ENCODE measurements around the gene MAPK14.

The MAPK14 gene

GRCh38 chr6:36040958-36041357, 13.3 kb downstream of the MAPK14 start:
- Histone ChIP-seq H3K4me2 (ENCODE audit: low read length) (no peak overlapping the region), H3K9me3 (ENCODE audit: low read length) (no peaks in the 10 kb centered on the region), H3K79me2 (ENCODE audit: insufficient read depth, low read length) (peaks cover 92% of the 10 kb centered on the region), H3K9ac (ENCODE audit: low read length) (no peak overlapping the region), H3K36me3 (ENCODE audit: insufficient read depth, low read length) (0 out of 2 replicates have a peak, but pooled peaks cover 3% of the 10 kb centered on the region), H3K27ac (ENCODE audit: low read depth, low read length, poor library complexity, severe bottlenecking) (no peak overlapping the region), H3K9me2 (ENCODE audit: low read depth, low read length) (no peaks in the 10 kb centered on the region), H4K20me1 (ENCODE audit: insufficient read depth, low read length) (no peaks in the 10 kb centered on the region), H3K27me3 (ENCODE audit: insufficient read depth, low read length) (no peaks in the 10 kb centered on the region), H3F3A (ENCODE audit: insufficient read depth, low read length) (no peaks in the 10 kb centered on the region), H3K4me3 (ENCODE audit: low read depth, low read length, poor library complexity, severe bottlenecking) (no peak overlapping the region), H3K4me1 (ENCODE audit: insufficient read depth, low read length, severe bottlenecking) (peaks cover 16% of the 10 kb centered on the region), H2AFZ (ENCODE audit: low read length) (no peak overlapping the region)
- TF ChIP-seq, protein P1, sequence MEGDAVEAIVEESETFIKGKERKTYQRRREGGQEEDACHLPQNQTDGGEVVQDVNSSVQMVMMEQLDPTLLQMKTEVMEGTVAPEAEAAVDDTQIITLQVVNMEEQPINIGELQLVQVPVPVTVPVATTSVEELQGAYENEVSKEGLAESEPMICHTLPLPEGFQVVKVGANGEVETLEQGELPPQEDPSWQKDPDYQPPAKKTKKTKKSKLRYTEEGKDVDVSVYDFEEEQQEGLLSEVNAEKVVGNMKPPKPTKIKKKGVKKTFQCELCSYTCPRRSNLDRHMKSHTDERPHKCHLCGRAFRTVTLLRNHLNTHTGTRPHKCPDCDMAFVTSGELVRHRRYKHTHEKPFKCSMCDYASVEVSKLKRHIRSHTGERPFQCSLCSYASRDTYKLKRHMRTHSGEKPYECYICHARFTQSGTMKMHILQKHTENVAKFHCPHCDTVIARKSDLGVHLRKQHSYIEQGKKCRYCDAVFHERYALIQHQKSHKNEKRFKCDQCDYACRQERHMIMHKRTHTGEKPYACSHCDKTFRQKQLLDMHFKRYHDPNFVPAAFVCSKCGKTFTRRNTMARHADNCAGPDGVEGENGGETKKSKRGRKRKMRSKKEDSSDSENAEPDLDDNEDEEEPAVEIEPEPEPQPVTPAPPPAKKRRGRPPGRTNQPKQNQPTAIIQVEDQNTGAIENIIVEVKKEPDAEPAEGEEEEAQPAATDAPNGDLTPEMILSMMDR (IDR thresholded peaks at IDR 0.05; ENCODE audit: low read length), result no peak
- TF ChIP-seq EZH2 (IDR thresholded peaks at IDR 0.05; ENCODE audit: borderline replicate concordance, low read length), result no peak

DNA sequence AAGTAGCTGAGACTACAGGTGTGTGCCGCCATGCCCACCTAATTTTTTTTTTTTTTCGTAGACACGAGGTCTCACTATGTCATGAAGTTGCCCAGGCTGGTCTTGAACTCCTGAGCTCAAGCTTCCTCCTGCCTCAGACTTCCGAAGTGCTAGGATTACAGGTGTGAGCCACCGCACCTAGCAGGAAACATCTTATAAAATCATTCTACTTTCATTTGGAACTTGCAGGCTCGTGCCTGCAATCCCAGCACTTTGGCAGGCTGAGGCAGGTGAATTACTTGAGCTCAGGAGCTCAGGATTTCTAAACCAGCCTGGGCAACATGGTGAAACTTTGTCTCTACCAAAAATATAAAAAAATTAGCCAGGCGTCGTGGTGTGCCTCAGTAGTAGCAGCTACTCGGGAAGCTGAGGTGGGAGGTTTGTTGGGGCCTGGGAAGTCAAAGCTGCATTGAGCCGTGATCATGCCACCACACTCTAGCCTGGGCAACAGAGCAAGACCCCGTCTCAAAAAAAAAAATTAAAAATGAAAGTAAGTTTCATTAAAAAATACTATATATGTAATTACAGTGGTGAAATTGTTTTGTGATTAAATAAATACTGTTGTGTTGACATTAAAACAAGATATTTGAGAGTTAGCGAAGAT, 15.1 kb downstream of the MAPK14 start:
- Histone ChIP-seq H3K4me1 (ENCODE audit: insufficient read depth, low read length, severe bottlenecking) (peaks cover 9% of the 10 kb centered on the region), H3K4me2 (ENCODE audit: low read length) (no peak overlapping the region), H3K27ac (ENCODE audit: low read depth, low read length, poor library complexity, severe bottlenecking) (no peak overlapping the region), H3K9me3 (ENCODE audit: low read length) (no peaks in the 10 kb centered on the region), H3K9me2 (ENCODE audit: low read depth, low read length) (no peaks in the 10 kb centered on the region), H2AFZ (ENCODE audit: low read length) (no peak overlapping the region), H3F3A (ENCODE audit: insufficient read depth, low read length) (no peaks in the 10 kb centered on the region), H3K27me3 (ENCODE audit: insufficient read depth, low read length) (no peaks in the 10 kb centered on the region), H3K9ac (ENCODE audit: low read length) (no peak overlapping the region), H4K20me1 (ENCODE audit: insufficient read depth, low read length) (no peaks in the 10 kb centered on the region), H3K36me3 (ENCODE audit: insufficient read depth, low read length) (0 out of 2 replicates have a peak, but pooled peaks cover 3% of the 10 kb centered on the region), H3K4me3 (ENCODE audit: low read depth, low read length, poor library complexity, severe bottlenecking) (no peak overlapping the region), H3K79me2 (ENCODE audit: insufficient read depth, low read length) (peaks cover 92% of the 10 kb centered on the region)
- TF ChIP-seq EZH2 (IDR thresholded peaks at IDR 0.05; ENCODE audit: borderline replicate concordance, low read length), result no peak
- TF ChIP-seq, protein P1 (IDR thresholded peaks at IDR 0.05; ENCODE audit: low read length), result no peak

DNA sequence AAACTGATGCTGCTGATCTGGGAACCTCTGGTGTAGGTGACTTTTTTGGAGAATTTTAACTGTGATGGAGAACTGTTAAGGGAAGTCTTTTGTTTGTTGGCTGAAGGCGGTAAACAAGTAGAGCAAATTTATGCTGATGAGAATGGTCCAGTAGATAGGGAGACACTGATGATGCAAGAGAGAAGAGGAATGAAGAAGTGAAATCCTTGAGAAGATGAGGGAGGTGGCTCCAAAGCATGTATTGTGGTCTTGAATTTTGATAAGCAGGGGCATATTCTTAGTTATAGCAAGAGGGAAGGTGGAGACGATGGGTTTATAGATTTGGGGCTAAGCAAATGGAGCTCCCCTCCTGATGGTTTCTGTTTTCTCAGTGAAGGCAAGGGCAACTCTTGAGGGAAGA, 22.0 kb downstream of the MAPK14 start:
- Histone ChIP-seq H2AFZ (ENCODE audit: low read length) (no peak overlapping the region), H3K4me1 (ENCODE audit: insufficient read depth, low read length, severe bottlenecking) (peaks cover 9% of the 10 kb centered on the region), H3K27me3 (ENCODE audit: insufficient read depth, low read length) (no peaks in the 10 kb centered on the region), H4K20me1 (ENCODE audit: insufficient read depth, low read length) (no peaks in the 10 kb centered on the region), H3F3A (ENCODE audit: insufficient read depth, low read length) (no peaks in the 10 kb centered on the region), H3K9me2 (ENCODE audit: low read depth, low read length) (no peaks in the 10 kb centered on the region), H3K79me2 (ENCODE audit: insufficient read depth, low read length) (peaks cover 51% of the 10 kb centered on the region), H3K4me3 (ENCODE audit: low read depth, low read length, poor library complexity, severe bottlenecking) (no peak overlapping the region), H3K9ac (ENCODE audit: low read length) (no peak overlapping the region), H3K9me3 (ENCODE audit: low read length) (no peaks in the 10 kb centered on the region), H3K27ac (ENCODE audit: low read depth, low read length, poor library complexity, severe bottlenecking) (no peak overlapping the region), H3K4me2 (ENCODE audit: low read length) (no peak overlapping the region), H3K36me3 (ENCODE audit: insufficient read depth, low read length) (peaks cover 18% of the 10 kb centered on the region; the same call in 1 of the 2 replicates)
- TF ChIP-seq EZH2 (IDR thresholded peaks at IDR 0.05; ENCODE audit: borderline replicate concordance, low read length), result no peak
- TF ChIP-seq, protein P1 (IDR thresholded peaks at IDR 0.05; ENCODE audit: low read length), result no peak
